Fibroblast of skin of right quadriceps (primary cell): Measurements from ENCODE around the gene P2RY11.
A peak's percentile ranks its signal among the peaks of the same experiment; 100 is the strongest.

ENCODE experiments used
- DNase-seq: peaks from one replicate; pipeline ENCODE4 v3.0.0-alpha.2; 2013

The P2RY11 gene

DNA sequence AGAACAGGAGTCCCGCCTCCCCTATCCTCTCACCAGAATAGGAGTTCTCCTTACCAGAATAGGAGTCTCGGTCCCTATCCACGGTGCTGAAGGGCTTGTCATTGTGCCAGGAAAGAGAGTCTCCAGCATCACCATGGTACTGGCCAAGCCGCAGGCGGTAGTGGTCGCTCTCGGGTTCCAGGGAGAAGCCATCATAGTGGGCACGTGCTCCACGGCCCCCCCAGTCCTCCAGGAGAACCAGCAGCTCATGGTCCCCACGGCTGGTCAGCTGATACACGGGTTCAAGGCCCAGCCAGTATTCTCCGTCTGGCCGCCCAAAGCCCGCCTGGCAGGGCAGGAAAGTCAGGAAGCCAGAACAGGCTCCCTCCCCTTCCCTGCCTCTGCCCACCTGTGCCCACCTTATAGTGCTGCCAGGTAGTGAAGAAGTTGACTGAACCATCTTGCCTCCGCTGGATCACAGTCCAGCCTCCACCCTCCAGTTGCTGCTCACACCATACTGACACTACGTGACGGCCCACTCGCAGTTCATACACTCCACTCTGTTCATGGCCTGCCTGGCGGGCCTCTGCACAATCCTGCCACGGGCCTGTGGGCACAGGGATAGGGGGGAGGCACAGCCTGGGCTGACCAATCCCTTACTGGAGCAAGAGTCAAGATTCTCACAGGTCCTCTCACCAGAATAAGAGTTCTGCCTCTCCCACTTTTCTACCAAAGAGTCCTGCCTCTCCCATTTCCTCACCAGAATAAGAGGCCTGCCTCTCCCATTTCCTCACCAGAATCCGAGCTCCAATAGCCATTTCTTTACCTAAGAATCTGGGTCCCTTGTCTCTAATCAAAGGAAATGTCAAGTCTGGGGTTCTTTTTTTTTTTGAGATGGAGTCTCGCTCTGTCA, 18.0 kb upstream of the P2RY11 start:
- no peak for DNase-seq

DNA sequence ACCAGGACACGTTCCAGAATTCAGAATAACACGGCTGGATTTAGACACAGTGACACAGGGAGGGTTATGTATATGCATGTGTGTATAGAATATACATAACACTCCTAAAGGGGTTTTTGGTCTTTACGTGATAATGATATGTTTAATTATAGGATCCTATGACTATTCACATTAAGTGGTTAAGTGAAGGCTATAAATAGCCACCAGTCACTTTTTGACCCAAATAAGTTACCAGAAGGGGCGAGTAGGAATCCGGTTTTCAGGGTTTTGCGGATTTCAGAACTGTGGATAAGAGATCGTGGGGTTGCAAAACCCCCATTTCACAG, 15.9 kb upstream of the P2RY11 start:
- no peak for DNase-seq

DNA sequence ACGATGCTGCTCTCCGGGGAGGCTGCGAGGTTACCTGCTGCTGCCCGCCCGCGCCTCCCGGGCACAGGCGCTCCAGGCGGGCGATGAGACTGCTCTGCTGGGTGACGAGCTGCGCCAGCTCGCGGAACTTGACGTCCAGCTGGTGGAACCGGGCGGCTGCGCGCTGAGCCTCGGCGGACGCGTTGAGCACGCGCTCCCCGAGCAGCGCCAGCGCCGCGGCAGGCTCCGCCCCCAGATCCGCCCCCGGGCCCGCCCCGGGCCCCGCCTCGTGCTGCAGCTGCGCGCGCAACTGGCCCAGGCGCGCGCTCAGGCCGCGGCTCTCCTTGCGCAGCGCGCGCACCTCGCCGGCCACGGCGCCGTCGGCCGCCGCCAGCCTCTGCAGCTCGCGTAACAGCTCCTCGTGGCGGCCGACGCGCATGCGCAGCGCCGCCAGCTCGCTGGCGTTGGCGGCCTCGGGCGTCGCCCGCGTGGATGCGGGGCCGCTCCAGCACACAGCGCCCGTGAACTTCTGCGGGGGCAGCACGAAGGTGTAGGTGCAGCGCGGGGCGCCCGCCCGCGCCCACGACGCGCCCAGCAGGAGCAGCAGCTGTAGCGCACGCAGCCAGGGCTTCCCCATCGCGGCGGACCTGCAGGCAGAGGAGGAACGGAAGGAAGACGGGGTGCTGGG, 15.4 kb upstream of the P2RY11 start:
- peak; percentile 92 for DNase-seq

DNA sequence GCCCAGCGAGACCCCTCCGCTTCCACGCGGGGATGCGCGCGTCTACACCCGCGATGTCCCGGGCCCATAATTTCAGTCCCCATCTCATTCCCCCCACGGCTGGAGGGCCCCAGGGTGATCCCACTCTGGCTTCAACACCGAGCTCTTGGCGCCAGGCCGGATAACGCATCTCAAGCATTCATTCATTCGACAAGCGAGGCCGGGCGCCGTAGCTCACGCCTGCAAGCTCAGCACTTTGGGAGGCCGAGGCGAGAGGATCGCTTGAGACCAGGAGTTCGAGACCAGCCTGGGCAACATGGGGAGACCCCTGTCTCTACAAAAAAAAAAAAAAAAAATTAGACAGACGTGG, 14.9 kb upstream of the P2RY11 start:
- no peak for DNase-seq

DNA sequence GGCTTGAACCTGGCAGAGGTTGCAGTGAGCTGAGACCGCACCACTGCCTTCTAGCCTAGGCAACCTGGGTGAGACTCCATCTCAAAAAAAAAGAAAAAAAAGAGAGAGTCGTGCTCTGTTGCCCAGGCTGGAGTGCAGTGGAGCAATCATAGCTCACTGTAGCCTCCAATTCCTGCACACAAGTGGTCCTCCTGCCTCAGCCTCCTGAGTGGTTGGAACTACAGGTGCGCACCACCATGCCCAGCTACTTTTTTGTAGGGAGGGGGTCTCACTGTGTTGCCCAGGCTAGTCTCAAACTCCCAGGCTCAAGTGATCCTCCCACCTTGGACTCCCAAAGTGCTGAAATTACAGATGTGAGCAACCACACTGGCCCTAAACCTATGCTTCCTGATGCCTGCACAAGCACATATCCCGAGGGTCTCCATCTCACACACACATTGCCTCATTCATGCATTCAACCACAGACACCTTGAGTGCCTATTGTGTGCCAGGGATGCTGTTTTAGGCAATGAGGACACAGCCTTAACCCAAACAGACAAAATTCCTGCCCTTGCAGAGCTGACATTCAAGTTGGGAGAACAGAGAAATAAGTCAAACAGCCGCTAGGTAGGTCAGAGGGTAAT, 11.2 kb upstream of the P2RY11 start:
- no peak for DNase-seq

DNA sequence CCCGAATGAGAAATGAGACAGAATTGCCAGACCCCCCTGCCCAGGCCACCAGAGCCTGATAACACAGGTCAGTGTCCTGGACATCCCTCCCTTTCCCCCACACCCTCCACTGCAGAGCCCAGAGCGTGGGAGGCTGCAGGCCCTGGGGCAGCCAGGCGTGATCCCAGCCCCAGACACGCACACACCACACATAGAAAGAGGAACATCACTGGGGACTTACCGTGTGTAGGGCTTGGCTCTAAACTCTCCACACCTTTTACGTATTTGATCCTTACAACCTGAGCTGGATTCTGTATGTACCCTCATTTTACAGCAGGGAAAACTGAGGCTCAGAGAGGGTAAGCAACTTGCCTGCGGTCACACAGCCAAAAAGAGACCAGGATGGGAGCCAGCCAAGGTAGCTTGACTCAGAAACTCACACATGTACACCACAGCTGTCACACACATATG, 8.7 kb upstream of the P2RY11 start:
- DNase-seq: no peak

DNA sequence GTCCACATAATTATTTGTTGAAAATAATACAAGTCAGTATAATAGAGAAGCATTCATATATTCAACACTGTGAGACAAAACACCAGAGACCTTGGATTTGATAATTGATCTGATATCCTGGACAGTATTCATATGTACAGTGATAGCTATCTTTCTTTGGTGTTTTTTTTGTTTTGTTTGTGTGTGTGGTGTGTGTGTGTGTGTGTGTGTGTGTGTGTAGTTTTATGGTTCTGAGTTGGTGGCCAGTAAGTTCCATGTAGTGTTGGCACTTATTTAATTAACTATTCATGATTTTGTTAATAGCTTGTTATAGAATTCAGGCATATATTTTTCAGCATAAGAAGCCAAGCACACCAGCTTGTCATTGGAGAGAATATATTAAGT, 7.4 kb upstream of the P2RY11 start:
- no peak for DNase-seq

DNA sequence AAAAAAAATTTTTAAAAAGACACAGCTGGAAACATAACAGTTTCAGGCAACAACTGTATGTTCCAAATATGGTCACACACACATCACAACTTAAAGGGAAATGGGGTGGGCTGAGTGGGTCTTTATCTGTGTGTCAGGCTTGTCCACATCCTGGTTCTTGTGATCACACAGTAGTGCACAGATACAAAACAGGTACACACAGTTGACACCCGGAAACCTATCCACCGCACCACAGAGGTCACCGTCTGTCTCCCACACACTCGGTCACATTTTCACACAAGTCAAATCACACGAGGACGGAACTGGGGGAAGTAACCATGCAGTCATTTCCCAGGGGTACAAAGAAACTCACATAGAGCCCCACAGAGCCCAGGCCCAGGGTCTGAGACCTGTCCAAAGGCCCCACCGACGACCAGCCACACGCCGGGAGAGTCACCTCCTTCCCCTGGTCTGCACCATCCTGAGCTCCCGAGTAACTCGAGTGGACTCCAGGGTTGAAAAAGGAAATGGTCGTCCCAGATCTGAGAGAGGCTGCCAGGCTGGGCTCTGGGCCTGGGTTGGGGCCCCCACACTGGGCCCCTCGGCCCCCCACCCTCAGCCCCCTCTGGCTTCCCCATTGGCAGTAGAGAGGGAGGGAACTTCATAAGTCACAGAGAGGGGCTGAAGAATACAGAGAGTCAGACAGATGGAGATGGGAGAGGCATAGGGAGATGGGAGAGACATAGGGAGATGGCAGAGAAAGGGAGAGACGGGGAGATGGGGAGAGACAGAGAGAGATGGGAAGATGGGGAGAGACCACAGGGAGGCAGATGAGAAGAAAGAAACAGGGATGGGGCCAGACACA, 6.6 kb upstream of the P2RY11 start:
- no peak for DNase-seq

DNA sequence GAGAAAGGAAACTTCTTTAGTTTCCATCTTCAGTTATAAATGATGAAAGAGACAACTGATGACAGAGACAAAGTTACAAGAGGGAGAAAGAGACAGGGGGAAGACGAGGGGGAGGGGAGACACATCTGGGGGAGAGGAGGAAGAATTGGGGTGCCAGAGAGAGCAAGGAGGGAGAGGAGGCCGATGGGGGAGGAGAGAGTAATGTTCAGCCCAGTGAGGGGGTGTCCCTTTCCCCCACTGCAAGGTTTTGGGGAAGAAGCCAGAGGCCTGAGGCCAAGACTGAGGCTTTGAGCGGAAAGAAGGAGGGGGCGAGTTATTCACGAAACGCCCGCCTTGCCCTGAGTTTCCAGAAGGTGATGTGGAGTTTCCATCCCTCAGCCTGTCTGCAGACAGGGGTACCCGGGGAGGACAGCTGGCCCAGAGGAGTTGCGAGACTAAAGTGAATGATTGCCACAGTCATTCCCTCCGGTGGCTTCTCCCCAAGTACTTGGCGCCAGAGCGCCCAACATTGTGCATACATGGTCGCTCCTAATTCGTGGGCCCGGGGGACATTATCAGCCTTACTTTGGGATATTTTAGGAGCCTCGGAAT, 5.9 kb upstream of the P2RY11 start:
- no peak for DNase-seq

DNA sequence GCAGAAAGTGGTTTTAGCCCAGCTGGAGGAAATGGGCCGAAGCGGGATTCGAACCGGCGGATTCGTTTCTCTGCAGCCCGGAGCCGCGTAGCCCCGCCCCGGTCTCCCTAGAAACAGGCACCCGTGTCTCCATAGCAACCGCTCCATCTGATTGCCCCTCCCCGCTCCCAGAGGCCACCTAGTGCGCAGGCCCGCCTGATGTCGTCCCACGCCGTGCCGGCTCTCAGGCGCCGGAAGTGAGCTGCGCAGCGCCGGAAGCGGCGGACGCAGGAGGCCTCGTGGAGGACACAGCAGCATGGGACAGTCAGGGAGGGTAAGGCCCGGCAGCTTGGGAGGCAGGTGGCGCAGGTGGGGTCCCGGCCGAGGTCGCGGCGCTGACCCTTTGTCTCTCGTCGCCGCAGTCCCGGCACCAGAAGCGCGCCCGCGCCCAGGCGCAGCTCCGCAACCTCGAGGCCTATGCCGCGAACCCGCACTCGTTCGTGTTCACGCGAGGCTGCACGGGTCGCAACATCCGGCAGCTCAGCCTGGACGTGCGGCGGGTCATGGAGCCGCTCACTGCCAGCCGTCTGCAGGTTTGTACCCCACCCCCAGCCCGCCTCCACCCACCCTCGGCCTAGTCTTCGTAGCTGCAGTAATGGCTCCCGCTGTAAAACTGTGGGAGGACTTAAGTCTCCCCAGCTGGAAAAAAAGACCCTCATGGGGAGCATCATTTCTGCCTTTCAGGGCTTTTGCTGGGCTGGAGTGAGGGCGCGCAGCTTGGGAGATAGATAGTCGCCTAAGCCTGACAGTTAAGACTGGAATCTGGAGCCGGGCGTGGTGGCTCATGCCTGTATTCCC, 5.2 kb upstream of the P2RY11 start, which contains the start of gene PPAN:
Gene PPAN, plus strand, starts transcription at position 263 of the 837 bp plus-strand sequence. Its CDS starts 33 bp downstream, at position 296.
- peak; percentile 98 for DNase-seq

DNA sequence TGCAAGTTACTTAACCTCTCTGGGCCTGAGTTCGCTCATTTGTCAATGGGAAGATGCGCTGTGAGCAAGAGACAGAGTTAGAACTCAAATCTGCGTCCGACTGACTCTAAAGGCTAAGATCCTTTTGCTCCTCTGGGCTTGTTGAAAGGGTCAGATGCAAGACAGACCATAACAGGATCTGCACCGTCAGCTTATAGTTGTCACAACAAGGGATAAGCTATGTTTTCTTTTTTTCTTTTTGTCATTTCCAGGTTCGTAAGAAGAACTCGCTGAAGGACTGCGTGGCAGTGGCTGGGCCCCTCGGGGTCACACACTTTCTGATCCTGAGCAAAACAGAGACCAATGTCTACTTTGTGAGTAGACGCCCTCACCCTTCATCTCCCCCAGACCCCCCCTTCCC, 4.2 kb upstream of the P2RY11 start:
- DNase-seq: no peak

DNA sequence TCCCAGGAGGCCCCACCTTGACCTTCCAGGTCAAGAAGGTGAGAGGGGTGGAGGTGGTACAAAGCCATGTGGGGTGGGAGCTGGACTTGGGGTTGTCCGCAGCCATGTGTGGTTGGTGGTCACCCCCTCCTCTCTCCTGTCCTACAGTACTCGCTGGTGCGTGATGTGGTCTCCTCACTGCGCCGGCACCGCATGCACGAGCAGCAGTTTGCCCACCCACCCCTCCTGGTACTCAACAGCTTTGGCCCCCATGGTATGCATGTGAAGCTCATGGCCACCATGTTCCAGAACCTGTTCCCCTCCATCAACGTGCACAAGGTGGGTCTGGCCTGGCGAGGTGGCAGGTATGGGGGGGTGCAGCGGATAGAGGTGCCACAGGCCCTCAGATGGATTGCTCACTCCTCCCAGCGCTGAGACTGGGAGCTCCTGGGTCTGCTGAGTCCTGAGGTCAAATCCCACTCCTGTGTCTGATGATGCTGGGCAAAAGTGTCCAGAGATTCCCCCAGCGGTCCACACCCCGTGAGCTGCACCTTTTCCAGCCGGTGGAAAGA, 3.6 kb upstream of the P2RY11 start:
- no peak for DNase-seq

DNA sequence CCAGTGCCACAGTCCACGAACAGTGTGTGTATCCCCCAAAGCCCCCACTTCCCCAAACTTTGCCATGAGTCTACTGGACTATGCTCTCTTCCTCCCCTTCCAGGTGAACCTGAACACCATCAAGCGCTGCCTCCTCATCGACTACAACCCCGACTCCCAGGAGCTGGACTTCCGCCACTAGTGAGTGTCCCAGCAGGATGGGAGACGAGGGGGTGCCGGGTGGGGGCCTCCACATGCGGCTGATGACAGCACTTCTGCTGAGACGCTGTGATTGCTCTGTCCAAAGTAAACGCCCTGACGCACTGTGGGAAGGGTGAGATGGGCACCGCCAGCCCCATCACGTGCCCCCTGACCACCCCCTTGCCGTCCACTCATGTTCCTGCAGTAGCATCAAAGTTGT, 2.0 kb upstream of the P2RY11 start:
- no peak for DNase-seq

DNA sequence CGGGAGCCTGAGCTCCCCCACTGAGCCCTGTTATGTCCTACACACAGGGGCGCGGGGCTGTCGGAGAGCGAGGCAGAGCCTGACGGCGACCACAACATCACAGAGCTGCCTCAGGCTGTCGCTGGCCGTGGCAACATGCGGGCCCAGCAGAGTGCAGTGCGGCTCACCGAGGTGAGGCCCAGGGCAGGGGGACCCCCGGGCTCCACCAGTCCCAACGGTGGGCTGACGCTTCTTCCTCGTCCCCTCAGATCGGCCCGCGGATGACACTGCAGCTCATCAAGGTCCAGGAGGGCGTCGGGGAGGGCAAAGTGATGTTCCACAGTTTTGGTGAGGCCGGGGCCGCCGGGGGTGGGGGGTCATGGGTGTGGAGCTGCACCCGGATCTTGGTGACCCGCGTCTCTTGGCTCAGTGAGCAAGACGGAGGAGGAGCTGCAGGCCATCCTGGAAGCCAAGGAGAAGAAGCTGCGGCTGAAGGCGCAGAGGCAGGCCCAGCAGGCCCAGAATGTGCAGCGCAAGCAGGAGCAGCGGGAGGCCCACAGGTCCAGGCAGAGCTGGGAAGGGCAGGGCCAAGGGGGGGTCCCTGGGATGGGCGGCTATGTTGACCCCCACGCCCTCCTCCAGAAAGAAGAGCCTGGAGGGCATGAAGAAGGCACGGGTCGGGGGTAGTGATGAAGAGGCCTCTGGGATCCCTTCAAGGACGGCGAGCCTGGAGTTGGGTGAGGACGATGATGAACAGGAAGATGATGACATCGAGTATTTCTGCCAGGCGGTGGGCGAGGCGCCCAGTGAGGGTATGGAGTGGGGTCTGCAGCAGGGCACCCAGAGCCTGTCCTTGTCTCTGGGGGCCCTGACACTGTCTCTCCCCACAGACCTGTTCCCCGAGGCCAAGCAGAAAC, 1.2 kb upstream of the P2RY11 start:
- no peak for DNase-seq

DNA sequence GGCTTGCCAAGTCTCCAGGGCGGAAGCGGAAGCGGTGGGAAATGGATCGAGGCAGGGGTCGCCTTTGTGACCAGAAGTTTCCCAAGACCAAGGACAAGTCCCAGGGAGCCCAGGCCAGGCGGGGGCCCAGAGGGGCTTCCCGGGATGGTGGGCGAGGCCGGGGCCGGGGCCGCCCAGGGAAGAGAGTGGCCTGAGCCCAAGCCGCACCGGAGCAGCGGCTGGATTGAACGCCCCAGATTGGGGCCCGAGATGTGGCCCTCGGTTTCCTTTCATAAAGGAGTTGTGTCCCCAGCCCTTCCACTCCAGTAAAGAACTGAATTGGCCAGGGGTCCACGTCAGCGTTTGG, 548 bp upstream of the P2RY11 start:
- DNase-seq: no peak

DNA sequence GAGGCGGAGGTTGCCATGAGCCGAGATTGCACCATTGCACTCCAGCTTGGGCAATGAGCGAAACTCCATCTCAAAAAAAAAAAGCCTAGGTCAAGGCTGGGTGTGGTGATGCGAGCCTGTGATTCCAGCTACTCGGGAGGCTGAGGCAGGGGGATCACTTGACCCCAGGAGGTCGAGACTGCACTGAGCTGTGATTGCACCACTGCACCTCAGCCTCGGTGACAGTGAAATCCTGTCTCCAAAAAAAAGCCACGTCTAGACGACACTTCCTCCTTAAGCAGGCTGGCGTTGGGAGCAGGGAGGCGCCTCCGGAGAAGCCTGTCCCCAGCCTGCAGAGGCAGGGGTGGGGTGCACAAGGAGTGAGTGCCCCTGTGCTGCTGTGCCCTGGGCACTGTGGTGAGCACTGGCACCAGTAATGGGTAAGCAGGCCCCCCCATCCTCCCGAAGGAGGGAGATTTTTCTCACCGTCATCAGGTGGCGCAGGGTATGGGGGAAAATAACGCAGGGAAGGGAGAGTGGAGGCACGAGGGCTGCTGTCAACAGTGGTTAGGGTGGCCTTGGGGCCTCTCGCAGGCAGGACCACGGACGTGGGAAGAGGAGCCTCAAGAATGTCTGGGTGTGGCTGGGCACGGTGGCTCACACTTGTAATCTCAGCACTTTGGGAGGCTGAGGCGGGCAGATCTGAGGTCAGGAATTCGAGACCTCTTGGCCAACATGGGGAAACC, 706 bp downstream of the P2RY11 start:
- DNase-seq: no peak

DNA sequence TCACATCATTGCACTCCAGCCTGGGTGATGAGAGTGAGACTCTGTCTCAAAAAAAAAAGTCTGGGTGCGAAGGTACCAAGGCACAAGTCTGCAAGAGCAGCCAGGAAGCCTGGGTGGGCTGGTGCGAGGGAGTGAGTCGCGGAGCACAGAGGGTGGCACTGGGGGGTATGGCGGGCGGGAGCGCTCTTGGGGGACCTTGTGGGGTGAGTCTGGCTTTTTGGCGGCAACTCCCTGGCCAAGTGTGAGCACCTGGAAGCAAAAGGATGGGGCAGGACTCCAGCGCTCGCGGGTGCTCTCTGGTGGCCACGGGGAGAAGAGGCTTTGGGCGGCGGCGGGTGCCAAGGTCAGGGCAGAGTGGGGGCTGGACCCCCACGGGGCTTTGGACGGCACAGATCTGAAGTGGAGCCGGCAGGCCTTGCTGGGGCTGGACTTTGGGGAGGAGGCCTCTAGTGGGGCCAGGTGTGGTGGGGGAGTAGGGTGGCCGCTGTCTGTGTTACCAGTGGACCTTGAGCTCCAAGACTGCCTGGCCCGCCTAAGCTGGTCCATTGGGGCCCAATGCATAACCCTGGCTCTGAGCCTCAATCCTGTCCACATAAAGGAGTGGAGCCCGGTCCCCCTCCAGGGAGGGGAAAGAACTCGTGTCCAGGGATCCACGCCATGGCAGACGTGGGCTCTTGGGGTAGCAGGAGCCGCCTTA, 1.6 kb downstream of the P2RY11 start:
- DNase-seq: no peak

DNA sequence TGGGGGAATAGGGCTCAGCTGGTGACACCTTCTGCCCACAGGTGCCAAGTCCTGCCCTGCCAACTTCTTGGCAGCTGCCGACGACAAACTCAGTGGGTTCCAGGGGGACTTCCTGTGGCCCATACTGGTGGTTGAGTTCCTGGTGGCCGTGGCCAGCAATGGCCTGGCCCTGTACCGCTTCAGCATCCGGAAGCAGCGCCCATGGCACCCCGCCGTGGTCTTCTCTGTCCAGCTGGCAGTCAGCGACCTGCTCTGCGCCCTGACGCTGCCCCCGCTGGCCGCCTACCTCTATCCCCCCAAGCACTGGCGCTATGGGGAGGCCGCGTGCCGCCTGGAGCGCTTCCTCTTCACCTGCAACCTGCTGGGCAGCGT, 2.1 kb downstream of the P2RY11 start:
- no peak for DNase-seq

DNA sequence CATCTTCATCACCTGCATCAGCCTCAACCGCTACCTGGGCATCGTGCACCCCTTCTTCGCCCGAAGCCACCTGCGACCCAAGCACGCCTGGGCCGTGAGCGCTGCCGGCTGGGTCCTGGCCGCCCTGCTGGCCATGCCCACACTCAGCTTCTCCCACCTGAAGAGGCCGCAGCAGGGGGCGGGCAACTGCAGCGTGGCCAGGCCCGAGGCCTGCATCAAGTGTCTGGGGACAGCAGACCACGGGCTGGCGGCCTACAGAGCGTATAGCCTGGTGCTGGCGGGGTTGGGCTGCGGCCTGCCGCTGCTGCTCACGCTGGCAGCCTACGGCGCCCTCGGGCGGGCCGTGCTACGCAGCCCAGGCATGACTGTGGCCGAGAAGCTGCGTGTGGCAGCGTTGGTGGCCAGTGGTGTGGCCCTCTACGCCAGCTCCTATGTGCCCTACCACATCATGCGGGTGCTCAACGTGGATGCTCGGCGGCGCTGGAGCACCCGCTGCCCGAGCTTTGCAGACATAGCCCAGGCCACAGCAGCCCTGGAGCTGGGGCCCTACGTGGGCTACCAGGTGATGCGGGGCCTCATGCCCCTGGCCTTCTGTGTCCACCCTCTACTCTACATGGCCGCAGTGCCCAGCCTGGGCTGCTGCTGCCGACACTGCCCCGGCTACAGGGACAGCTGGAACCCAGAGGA, 2.6 kb downstream of the P2RY11 start:
- DNase-seq: no peak
